GM19099 (cell line): ENCODE measurements around the gene ORAI3.

Experiments used
- POLR2A ChIP-seq: IDR thresholded peaks from 3 replicates; pipeline ENCODE4 v1.6.1; 2011; ENCODE audit warnings: low read depth; ENCODE audit not compliant: insufficient read length; ENCODE audit errors: extremely low read depth

ORAI3 gene

GRCh38 chr16:30920891-30921290 is 28.0 kb upstream of the ORAI3 start:
- no peak for TF ChIP-seq POLR2A

- no peak for TF ChIP-seq POLR2A
Measured at GRCh38 chr16:30921459-30921747, 27.5 kb upstream of the ORAI3 start.

GRCh38 chr16:30921748-30922419 is 27.0 kb upstream of the ORAI3 start:
- no peak for TF ChIP-seq POLR2A

- TF ChIP-seq POLR2A, result no peak
Measured at GRCh38 chr16:30922420-30922959, 26.4 kb upstream of the ORAI3 start.

GRCh38 chr16:30922960-30923535 is 25.8 kb upstream of the ORAI3 start:
- no peak for TF ChIP-seq POLR2A

GRCh38 chr16:30923554-30924075 is 25.3 kb upstream of the ORAI3 start, which contains the start of gene FBXL19:
TSS of gene FBXL19 (plus strand) at chr16:30923572. CDS start at chr16:30925755, 2,183 bp downstream.
- TF ChIP-seq POLR2A, result no peak

- no peak for TF ChIP-seq POLR2A
Measured at GRCh38 chr16:30924076-30924912, 24.6 kb upstream of the ORAI3 start.

GRCh38 chr16:30924913-30925631 is 23.8 kb upstream of the ORAI3 start:
- TF ChIP-seq POLR2A, result no peak

GRCh38 chr16:30925632-30925987 is 23.3 kb upstream of the ORAI3 start:
- TF ChIP-seq POLR2A, result no peak

GRCh38 chr16:30925995-30926811 is 22.7 kb upstream of the ORAI3 start:
- no peak for TF ChIP-seq POLR2A

GRCh38 chr16:30926937-30927788 is 21.7 kb upstream of the ORAI3 start:
- TF ChIP-seq POLR2A, result no peak

GRCh38 chr16:30927789-30928378 is 21.0 kb upstream of the ORAI3 start:
- TF ChIP-seq POLR2A, result no peak

- TF ChIP-seq POLR2A, result no peak
Measured at GRCh38 chr16:30928390-30928789, 20.5 kb upstream of the ORAI3 start.
